ENCODE results near the gene FZD8.

- TF ChIP-seq, protein P1, sequence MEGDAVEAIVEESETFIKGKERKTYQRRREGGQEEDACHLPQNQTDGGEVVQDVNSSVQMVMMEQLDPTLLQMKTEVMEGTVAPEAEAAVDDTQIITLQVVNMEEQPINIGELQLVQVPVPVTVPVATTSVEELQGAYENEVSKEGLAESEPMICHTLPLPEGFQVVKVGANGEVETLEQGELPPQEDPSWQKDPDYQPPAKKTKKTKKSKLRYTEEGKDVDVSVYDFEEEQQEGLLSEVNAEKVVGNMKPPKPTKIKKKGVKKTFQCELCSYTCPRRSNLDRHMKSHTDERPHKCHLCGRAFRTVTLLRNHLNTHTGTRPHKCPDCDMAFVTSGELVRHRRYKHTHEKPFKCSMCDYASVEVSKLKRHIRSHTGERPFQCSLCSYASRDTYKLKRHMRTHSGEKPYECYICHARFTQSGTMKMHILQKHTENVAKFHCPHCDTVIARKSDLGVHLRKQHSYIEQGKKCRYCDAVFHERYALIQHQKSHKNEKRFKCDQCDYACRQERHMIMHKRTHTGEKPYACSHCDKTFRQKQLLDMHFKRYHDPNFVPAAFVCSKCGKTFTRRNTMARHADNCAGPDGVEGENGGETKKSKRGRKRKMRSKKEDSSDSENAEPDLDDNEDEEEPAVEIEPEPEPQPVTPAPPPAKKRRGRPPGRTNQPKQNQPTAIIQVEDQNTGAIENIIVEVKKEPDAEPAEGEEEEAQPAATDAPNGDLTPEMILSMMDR (IDR thresholded peaks at IDR 0.05), result no peak
- TF ChIP-seq POLR2A (IDR thresholded peaks at IDR 0.05) (no peak), EP300 (IDR thresholded peaks at IDR 0.05) (no peak)
Observed at GRCh38 chr10:35668865-35669650, 27.0 kb upstream of the FZD8 start.
